Esophagus muscularis mucosa (tissue), 4 donors: ENCODE measurements around the gene RBM19.

ENCODE experiments used
- CTCF ChIP-seq, 3 experiments: fragments of 200-600 bp in 2 of 3; fragments of 450-650 bp in 1 of 3; sonication (generic) in 2 of 3; IDR thresholded peaks; one replicate each; pipeline ENCODE4 v1.5.1; 2017 to 2019; ENCODE audit warnings: antibody characterized with exemption in 3 of 3, mild to moderate bottlenecking in 2 of 3, moderate library complexity in 1 of 3
- EP300 ChIP-seq: sonication (generic); formaldehyde crosslinking; IDR thresholded peaks from one replicate; pipeline ENCODE4 v1.6.1; 2017; ENCODE audit warnings: antibody characterized with exemption
- POLR2A ChIP-seq: fragments of 450-650 bp; IDR thresholded peaks from one replicate; pipeline ENCODE4 v1.6.1; 2017; ENCODE audit warnings: antibody characterized with exemption, moderate library complexity, mild to moderate bottlenecking, low read depth
- POLR2AphosphoS5 ChIP-seq, 2 donors: sonication (generic); formaldehyde crosslinking; IDR thresholded peaks; one replicate each; pipeline ENCODE4 v1.6.1; 2017; ENCODE audit warnings: antibody characterized with exemption in 2 of 2

GRCh38 chr12:113899042-113899560 is 67.0 kb downstream of the RBM19 start:
- TF ChIP-seq CTCF (IDR thresholded peaks at IDR 0.05) (no peak), EP300 (no peak), POLR2AphosphoS5 (IDR thresholded peaks at IDR 0.05) (no peak), POLR2A (no peak)
